DND-41 (cell line): ENCODE measurements around the gene PMEPA1.

Experiments
- CTCF ChIP-seq: IDR thresholded peaks from 2 replicates; pipeline ENCODE4 v1.5.1; 2012; ENCODE audit warnings: borderline replicate concordance, low read length, moderate library complexity, mild to moderate bottlenecking; ENCODE audit not compliant: poor library complexity, severe bottlenecking; ENCODE audit errors: extremely low read depth
- EZH2 ChIP-seq: IDR thresholded peaks from 3 replicates; pipeline ENCODE4 v1.6.1; 2012; ENCODE audit warnings: borderline replicate concordance, low read depth, mild to moderate bottlenecking, moderate library complexity, low read length, inconsistent platforms; ENCODE audit not compliant: severe bottlenecking

GRCh38 chr20:57707320-57707719 lies 2.5 kb downstream of the PMEPA1 start:
- TF ChIP-seq CTCF: no peak
- no peak for TF ChIP-seq EZH2
